HK-2 (cell line): ENCODE data around the gene CCR4.
"Not testable (repeated sequence)": the region's sequence is repeated elsewhere in the genome, so short reads cannot be mapped to it uniquely, and the experiment has no call there.

Experiments
- DNase-seq: peaks from one replicate; pipeline ENCODE4 v3.0.0-alpha.2; 2018; ENCODE audit not compliant: unreplicated experiment

Gene CCR4

DNA sequence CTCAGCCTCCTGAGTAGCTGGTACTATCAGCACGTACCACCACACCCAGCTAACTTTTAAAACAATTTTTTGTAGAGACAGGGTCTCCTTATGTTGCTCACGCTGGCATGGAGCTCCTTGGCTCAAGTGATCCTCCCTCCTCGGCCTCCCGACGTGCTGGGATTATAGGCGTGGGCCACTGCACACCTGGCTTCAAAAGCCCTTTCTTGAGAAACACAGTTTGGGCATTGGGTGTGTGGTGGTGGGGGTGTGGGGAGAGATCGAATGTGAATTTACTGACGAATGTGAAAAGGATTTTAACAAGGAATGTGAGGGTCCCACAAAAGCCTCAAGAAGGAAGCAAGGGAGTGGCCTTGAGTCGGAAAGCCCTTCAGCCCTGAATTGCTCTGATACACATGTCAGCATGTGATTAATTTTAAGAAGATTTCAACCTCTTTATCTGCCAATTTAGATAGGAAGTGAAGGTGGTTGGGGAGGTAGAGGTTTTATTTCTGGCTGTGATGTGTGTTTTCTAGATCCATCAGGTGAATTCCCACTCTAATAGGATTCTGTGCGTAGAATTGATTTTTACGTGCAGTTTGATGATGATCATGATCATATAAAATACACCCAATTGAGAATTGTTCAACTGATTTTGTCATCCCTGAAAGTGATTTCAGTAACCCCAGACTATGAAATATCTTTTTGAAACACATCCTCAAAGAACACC is 1.1 kb downstream of the CCR4 start:
- DNase-seq, result no peak

DNA sequence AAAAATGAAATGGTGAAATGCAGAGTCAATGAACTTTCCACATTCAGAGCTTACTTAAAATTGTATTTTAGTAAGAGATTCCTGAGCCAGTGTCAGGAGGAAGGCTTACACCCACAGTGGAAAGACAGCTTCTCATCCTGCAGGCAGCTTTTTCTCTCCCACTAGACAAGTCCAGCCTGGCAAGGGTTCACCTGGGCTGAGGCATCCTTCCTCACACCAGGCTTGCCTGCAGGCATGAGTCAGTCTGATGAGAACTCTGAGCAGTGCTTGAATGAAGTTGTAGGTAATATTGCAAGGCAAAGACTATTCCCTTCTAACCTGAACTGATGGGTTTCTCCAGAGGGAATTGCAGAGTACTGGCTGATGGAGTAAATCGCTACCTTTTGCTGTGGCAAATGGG is 3.1 kb downstream of the CCR4 start:
- DNase-seq, result no peak

DNA sequence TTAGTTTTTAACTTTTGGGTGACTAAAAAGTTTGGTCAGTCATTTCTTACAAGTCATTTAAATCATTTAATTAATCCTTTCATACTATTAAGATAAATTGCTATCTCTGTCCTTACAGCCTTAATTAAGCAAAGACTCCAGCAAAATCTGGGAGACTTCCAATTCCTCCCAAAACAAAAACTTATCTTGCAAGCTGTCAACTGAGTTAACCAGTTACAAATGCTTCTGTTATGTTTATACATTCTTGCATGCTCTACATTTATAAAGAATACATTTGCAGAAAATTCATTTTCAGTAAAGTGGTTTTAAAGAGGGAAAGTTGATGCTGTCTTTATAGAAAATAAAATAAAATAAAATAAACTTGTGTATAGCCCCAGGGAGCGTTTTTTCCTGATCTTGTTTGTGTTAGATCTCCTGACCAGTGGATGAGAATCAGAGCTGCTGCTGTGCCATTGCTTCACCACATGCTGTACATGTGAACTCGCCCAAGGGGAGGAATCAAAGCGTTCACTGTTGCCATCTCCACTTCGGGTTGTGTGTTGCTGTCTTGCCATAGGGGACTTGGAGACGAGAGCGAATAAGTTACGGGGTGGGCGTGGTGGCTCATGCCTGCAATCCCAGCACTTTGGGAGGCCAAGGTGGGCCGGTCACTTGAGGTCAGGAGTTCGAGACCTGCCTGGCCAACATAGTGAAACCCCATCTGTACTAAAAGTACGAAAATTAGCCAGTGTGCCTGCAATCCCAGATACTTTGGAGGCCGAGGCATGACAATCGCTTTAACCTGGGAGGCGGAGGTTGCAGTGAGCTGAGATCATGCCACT is 5.5 kb downstream of the CCR4 start:
- DNase-seq, result no peak

DNA sequence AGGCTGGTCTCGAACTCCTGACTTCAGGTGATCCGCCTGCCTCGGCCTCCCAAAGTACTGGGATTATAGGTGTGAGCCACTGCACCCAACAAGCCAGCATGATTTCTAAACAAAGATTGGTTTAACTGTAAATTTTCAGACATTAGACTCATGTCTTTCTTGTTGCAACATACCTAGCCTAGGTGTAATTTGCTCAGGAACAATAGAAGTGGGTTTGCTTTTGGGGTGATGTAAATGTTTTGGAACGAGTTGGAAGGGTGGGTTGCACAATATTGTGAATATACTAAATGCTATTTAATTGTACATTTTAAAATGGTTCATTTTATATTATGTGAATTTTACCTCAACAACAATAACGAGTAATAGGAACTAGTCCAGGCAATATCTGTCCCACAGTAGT is 7.1 kb downstream of the CCR4 start:
- no peak for DNase-seq

DNA sequence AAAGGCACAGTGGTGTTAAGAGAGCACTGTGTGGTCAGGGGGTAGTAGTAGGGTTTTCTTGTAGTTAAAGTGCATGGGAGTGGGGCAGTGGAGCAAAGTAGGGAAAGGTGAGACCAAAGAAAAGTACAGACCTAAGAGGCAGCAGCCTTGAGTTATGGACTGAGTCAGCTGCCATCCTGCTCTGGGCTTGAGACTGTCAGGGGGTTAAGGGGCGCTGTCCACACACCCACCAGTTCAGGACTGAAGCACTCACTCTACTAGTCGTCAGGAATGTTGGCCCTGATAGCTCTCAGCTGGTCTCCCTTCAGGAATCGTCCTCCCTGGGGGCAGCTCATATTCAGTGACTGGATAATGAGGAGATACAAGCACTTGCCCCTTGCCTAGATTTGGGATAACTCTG is 7.9 kb downstream of the CCR4 start:
- DNase-seq, result no peak

DNA sequence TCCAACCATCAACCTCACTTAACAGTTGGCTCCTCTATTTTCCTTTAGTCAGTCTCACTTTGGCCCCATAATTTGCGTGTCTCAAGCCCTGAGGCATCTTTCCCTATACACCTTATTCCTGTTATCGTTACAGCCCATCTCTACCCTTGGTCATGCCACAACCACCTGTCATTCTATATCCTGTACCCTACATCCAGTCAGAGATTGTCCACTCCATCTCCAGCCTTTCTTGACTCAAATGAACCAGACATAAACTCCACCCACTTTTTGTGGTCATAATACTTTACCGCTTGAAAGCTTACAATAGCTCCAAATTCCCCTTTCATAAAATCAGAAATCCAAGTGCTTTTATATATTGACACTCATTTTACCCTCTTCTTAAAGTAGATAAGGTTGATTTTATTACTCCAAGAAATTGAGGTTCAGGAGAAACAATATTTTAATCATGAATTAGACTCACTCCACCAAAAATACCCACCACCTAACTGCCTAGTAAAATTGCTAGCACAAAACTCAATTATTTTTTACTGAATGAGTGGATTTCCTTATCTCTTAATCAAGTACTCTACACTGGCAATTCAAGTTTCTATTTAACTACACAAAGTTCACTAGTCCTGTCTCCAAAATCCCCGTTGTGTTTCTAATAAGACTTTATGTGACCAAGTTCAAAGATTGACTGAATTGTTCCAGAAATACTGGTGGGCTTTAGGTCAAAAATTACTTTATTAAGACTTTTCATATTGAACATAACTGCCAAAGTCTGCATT is 9.1 kb downstream of the CCR4 start:
- DNase-seq, result no peak

DNA sequence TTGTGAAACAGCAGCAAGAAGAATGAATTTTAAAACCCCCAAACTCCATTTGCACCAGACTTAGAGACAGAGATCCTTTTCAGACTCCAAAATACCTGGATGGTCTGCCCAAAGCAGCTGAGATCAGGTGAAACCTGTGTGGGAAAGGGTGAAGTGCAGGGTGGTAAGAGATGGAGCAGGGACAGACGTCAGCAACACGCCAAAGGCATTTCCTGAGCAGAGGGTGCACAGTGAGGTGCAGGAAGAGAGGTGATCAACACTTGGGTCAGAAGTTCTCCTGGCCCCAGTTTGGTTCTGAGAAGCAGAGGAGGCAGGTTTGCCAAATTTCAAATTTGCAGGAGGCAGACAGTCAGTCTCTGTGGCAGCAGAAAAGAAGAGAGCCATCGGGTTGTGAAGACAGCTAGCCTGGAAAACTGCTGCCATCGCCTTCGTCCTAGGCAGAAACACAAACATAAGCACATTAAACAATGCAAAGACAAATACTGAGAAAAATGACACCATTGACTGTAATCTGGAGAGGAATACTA is 9.8 kb downstream of the CCR4 start:
- DNase-seq, result no peak

DNA sequence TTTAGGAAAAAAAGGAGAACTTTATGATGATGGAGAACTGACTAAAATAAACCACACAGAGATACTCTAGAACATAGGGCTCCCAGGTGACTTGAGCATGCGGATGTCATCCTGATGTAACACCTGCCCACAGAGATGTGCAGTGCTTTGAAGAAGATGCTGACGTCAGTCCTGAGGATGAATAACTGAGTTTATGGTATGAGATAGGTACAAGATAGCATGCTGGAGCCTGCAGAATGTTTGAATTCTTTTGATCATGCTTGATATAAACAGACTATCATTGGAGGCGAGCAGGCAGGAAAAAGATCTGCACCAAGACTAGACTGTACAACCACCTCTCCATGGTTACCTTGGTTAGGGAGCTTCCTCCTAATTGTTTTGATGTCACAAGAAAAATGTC is 12.4 kb downstream of the CCR4 start:
- no peak for DNase-seq

DNA sequence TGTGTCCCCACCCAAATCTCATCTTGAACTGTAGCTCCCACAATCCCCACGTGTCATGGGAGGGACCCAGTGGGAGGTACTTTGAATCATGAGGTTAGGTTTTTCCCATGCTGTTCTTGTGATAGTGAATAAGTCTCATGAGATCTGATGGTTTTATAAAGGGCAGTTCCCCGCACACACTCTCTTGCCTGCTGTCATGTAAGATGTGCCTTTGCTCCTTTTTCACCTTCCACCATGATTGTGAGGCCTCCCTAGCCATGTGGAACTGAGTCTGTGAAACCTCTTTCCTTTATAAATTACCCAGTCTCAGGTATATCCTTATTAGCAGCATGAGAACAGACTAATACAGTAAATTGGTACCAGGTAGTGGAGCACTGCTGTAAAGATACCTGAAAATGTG is 13.3 kb downstream of the CCR4 start:
- DNase-seq, result not testable (repeated sequence)

DNA sequence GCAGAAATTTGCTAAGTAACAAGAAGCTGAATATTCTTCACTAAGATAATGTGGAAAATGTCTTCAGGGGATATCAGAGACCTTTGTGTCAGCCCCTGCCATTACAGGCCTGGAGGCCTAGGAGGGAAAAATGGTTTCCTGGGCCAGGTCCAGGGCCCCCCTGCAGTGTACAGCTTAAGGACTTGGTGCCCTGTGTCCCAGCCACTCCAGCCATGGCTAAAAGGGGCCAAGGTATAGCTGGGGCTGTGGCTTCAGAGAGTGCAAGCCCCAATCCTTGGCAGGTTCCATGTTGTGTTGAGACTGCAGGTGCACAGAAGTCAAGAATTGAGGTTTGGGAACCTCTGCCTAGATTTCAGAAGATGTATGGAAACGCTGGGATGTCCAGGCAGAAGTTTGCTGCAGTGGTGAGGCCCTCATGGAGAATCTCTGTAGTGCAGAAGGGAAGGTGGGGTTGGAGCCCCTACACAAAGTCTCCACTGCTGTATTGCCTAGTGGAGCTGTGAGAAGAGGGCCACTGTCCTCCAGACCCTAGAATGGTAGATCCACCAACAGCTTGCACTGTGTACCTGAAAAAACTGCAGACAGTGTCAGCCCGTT is 14.3 kb downstream of the CCR4 start:
- not testable (repeated sequence) for DNase-seq

DNA sequence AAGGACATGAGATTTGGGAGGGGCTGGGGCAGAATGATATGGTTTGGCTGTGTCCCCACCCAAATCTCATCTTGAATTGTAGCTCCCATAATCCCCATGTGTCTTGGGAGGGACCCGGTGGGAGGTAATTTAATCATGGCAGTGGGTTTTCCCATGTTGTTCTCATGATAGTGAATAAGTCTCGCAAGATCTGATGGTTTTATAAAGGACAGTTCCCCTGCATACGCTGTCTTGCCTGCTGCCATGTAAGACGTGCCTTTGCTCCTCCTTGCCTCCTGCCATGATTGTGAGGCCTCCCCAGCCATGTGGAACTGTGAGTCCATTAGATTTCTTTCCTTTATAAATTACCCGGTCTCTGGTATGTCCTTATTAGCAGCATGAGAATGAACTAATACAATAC is 15.2 kb downstream of the CCR4 start:
- DNase-seq, result not testable (repeated sequence)

DNA sequence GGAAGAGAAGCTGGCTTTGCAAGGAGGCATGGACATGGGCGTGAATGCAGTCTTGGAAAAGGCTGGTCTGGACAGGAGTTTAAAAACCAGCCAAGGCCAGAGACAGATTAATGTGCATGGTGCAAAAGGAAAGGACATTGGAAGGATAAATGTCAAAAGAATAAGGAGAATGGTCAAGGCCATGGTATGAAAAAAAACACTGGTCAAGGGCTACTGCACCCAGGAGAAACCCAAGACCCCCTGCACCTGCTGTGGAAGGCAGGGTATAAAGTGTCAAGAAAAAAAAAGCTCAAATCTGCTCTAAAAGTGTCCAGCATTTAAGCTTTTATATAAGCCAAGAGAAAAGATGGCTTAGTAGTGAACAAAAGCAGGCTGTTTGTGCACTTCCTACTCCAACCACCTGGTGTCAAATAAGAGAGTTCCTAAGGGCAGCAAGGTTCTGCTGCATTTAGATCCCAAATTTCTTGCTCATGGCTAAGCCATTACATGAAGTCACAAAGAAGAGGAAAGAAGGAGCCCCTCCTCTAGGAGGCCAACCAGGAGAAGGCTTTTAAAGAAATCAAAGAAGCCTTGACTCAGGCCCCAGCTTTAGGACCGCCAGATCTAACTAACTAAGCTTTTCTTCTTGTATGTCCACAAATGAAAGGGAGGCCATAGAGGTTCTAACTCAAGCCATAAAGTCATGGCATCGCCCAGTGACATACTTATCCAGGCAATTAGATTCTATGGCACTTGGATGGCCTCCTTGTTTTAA is 16.9 kb downstream of the CCR4 start:
- DNase-seq, result no peak

DNA sequence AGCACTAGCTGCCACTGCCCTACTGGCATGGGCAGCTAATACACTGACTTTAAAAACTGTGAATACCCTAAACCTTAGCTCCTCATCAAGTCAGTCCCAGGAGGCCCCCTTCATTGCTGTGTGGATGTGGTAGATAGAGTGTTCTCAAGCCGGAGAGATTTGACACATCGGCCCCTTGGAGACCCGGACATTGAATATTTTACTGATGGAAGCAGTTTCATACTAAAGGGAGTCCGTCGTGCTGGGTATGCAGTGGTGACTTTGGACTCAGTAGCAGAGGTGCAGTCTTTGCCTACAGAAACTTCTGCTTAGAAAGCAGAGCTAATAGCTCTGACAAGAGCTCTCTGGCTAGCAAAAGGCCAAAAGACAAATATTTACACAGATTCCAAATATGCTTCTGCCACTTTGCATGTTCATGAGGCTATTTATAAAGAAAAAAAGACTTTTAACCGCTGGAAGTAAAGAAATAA is 17.5 kb downstream of the CCR4 start:
- no peak for DNase-seq

DNA sequence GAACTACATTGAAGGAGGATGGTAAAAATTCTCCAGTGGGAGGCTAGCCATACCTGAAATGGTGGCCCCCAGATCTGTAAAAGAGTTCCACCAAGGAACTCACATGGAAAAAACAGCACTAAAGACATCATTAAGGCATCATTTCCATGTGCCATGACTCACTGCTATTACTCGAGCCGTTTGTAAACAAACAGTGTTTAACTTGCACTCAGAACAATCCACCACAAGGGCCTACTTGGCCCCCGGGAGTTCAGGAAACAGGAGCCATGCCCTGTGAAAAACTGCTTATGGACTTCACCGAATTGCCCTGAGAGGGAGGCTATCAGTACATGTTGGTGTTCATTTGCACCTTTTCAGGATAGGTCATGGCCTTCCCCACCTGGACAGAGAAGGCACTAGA is 18.2 kb downstream of the CCR4 start:
- DNase-seq, result no peak

DNA sequence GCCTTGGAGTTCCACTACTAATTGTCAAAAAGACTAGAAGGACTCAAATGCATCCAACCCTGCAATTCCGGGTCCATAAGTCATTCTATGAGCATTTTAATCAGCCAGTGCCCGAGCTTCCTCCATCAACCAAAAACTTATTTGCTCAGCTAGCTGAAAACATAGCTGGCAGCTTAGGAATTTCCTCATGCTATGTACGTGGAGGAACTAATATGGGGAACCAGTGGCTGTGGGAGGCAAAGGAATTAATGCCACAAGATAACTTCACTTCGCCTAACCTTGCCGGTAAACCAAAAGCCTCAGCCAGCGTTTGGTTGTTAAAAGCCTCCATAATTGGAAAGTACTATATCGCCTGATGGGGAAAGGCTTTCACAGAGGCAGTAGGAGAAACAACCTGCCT is 19.8 kb downstream of the CCR4 start:
- DNase-seq, result not testable (repeated sequence)

DNA sequence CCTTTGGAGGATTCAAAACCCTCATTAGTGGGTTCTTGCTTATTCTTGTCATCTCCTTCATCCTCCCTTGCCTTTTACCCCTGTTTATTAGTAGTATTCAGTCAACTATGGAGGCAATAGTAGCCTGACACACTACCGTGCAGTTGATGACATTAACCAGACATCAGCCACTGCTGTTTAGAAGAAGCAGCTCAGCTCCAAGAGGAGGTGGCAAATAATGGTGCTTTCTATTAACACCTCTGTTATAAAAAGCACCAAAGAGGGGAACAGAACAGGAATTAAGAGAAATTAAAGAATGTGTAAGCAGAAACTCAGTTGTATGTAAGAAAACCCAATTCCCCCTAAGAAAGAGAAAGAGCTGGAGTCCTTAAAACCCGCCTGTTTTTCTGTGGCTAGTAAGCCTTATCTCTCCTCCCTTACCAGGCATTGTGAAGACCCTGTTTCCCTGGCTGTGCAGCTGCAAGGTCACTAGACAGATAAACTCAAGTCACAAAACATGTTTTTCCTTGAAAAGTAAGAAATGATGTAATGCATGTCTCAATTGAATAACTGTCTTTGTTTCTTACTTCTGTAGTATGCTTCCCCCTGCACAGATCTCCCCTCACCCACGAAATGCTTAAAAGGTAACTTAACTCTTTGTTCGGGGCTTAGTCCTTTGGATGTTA is 21.2 kb downstream of the CCR4 start:
- no peak for DNase-seq

DNA sequence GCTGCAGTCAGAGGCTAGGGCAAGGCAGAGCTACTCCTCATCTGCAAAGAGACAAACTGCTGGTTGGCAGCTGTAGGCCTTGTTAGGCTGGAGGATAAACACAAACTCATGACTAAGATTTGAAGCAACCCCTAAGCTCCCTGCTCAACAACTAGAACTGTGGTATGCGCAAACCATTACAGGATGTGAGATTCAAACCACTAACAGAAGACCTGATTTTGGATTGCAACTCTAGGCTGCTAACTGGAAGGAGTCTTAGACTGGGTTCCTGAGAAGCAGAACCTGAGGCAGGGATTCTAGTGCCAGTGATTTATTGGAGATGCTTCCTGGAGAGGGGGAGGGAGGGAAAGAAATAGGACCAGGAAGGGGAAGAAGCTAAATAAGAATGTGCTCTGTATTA is 22.5 kb downstream of the CCR4 start:
- DNase-seq, result no peak

DNA sequence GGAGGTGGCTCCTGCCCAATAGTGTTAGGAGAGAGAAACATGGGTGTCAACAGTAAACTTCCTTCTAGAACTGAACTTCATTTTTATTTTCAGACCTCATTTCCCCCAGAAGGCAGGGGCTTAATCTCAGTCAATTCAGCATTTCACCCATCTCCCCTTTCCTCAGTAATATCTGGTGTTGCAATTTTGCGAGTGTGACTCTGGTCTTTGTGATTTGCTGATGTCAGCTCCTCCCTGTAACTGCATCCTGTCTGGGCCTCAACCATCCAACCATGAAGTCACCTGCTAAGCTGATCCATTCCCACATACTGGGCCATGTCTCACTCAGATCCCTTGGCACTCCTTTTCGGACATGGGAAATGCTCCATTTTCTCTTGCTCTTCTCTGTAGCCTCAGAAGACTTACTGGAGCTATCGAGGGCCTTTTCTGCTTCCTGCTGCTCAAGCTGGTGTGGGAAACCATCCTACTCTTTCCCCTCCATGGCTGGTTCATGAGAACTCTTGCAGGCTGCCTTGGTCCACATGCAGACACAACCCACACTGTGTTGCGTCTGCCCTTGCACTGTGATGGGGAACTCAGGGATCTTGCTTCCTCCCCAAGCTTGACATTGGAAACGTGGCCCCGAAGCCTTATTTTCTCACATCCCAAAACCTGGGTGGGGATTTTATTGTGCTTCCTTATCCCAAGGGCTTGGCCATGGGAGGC is 24.6 kb downstream of the CCR4 start:
- peak; percentile 2 for DNase-seq

DNA sequence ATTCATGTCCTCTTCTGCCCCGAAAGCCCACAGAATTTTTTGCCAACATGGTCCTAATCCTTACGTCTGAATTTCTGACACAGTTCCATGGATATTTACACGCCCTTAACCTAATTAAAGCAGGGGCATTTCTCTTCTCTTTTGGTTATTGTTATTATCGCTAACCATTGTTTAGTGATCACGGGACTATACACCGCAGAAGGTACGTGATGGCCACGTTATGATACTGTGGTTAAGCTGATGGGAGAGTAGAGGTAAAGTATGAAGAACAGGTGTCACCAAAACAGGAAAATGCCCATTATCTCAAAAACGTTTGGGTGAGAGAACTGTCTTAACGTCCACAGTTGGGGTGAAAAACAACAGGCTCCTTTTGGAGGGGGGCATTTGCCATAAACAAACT is 26.4 kb downstream of the CCR4 start:
- DNase-seq, result no peak

DNA sequence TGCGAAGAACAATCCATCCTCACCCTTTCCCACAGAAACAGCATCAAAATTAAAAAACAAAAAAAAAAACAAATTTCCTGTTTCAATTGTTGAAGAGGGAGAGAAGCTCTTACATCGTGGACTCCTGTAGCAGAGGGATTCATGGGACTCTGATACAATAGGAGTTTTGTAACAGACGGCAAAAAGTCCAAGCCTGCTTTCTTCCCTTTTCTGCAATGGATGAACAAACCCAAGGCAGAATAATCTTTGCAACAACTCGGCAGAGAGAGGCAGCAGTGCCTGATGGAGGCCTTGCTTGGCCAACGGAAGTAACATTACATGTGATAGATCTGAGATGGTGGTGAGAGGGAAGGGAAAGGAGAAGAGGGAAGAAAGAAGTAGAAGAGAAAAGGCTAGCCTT is 26.9 kb downstream of the CCR4 start:
- DNase-seq, result no peak
